ENCODE results near the gene MESD. TPM values are rescaled to one million over a fixed set of nuclear protein-coding genes. Genes with fewer than 3 reads are reported as not detected.
A peak's percentile ranks its signal among the peaks of the same experiment; 100 is the strongest.

The MESD gene
- total and polyA plus RNA-seq, 2 of the 4 experiments (the other 2 are of a cell fraction) = 10.0 to 14.0 TPM

- Histone ChIP-seq H3K4ac (ENCODE audit: low read depth, low read length) (peak overlapping the region; percentile 43), H3K9ac (ENCODE audit: low read depth, low read length) (no peak overlapping the region), H3K9me3 (ENCODE audit: control insufficient read depth, insufficient read depth, low read length) (no peaks in the 10 kb centered on the region), H2AK5ac (ENCODE audit: low read depth, low read length) (no peak overlapping the region; the same call in 1 of the 2 replicates), H2BK20ac (ENCODE audit: low read depth, low read length) (peak overlapping the region; percentile 37), H3K23ac (ENCODE audit: low read depth, low read length) (no peak overlapping the region), H4K91ac (ENCODE audit: insufficient read depth, low read depth, low read length) (peak overlapping the region; percentile 19; the same call in 1 of the 2 replicates), H4K20me1 (ENCODE audit: insufficient read depth, low read length) (no peaks in the 10 kb centered on the region), H3K27me3 (ENCODE audit: control insufficient read depth, insufficient read depth, low read length) (no peaks in the 10 kb centered on the region), H2BK5ac (ENCODE audit: low read depth, low read length, poor library complexity, severe bottlenecking) (peak overlapping the region; percentile 53), H4K8ac (ENCODE audit: low read depth in 2 of 2, low read length in 2 of 2) (peak overlapping the region in 1 of 2 experiments; percentile 45; a peak in 2 of 4 replicates), H3K4me1 (ENCODE audit: control insufficient read depth, insufficient read depth, low read length) (peaks cover 10% of the 10 kb centered on the region; the same call in 1 of the 2 replicates), H3K56ac (ENCODE audit: extremely low read depth, insufficient read depth, low read length) (no peak overlapping the region), H3K79me1 (ENCODE audit: low read depth in 1 of 2, low read length in 2 of 2) (peaks cover 3 to 5% of the 10 kb centered on the region in 2 experiments; a peak in 1 of 4 replicates), H2BK15ac (ENCODE audit: low read depth, low read length) (peak overlapping the region; percentile 7; the same call in 1 of the 3 replicates), H2BK120ac (ENCODE audit: low read depth, low read length) (peak overlapping the region; percentile 72; the same call in 1 of the 2 replicates), H3K27ac (ENCODE audit: insufficient read depth, low read length) (no peak overlapping the region), H3K4me3 (ENCODE audit: insufficient read depth, low read depth, low read length) (no peak overlapping the region), H3K36me3 (ENCODE audit: control insufficient read depth, insufficient read depth, low read length) (no peaks in the 10 kb centered on the region), H3K18ac (ENCODE audit: low read depth, low read length) (peak overlapping the region; percentile 11; the same call in 1 of the 2 replicates), H3K14ac (replicated peaks; ENCODE audit: low read depth, low read length) (peak overlapping the region; percentile 16), H2AK9ac (replicated peaks; ENCODE audit: low read depth, low read length, poor library complexity) (peak overlapping the region; percentile 12), H4K5ac (ENCODE audit: low read depth, low read length) (peak overlapping the region; percentile 19; the same call in 1 of the 2 replicates), H2AFZ (replicated peaks; ENCODE audit: low read length, poor library complexity) (peak overlapping the region; percentile 71), H3K9me1 (ENCODE audit: insufficient read depth, low read length) (peaks cover 11% of the 10 kb centered on the region), H3K4me2 (ENCODE audit: low read depth, low read length) (no peak overlapping the region)
- in situ Hi-C loops (cut with MboI; ENCODE audit: low sequenced_read_pairs) = no loop called here
- no TSS peak for BruUV-seq (replicated peaks)
- POLR2A ChIA-PET (ENCODE audit: unreplicated experiment) = no interaction called here
- dilution Hi-C loops (cut with HindIII; ENCODE audit: low sequenced_read_pairs, unreplicated experiment) = no loop called here
- ATAC-seq (ENCODE audit: low read depth) (peak; percentile 21; the same call in 1 of the 2 replicates), DNase-seq (peak; percentile 66)
- intact Hi-C loops (cut with micrococcal nuclease) = no loop called here
- TF ChIP-seq FOS (IDR thresholded peaks at IDR 0.05; ENCODE audit: low read depth, low read length) (no peak), SMC3 (IDR thresholded peaks at IDR 0.05; ENCODE audit: low read depth, low read length) (no peak), NFE2L2 (IDR thresholded peaks at IDR 0.05; ENCODE audit: low read depth, low read length) (peak; percentile 57; the same call in 1 of the 2 replicates), CEBPB (IDR thresholded peaks at IDR 0.05; ENCODE audit: low read depth, low read length) (no peak), USF2 (IDR thresholded peaks at IDR 0.05; ENCODE audit: low read depth, low read length) (peak; percentile 54; the same call in 1 of the 2 replicates)
- WGBS, 2 experiments (ENCODE audit: extremely low coverage in 2 of 2, insufficient read length in 1 of 2) = 83% methylated on average over 4 of the region's 13 CpGs; no CpG with 5 or more reads in 1 of the 2 experiments
- CTCF ChIA-PET = no interaction called here
Measured at GRCh38 chr15:81023483-81024264, 34.1 kb upstream of the MESD start.

Measured in IMR-90 (cell line).